GM18505 (cell line): Measurements from ENCODE around the gene CABLES1.

Experiments used
- ATAC-seq: cut with Tn5 transposase; IDR thresholded peaks from one replicate; pipeline ENCODE4 v1.9.1; 2021; ENCODE audit not compliant: unreplicated experiment
- POLR2A ChIP-seq: IDR thresholded peaks from 4 replicates; pipeline ENCODE4 v1.6.1; 2011; ENCODE audit warnings: borderline replicate concordance; ENCODE audit not compliant: insufficient read depth, insufficient read length; ENCODE audit errors: extremely low read depth

Gene CABLES1

DNA sequence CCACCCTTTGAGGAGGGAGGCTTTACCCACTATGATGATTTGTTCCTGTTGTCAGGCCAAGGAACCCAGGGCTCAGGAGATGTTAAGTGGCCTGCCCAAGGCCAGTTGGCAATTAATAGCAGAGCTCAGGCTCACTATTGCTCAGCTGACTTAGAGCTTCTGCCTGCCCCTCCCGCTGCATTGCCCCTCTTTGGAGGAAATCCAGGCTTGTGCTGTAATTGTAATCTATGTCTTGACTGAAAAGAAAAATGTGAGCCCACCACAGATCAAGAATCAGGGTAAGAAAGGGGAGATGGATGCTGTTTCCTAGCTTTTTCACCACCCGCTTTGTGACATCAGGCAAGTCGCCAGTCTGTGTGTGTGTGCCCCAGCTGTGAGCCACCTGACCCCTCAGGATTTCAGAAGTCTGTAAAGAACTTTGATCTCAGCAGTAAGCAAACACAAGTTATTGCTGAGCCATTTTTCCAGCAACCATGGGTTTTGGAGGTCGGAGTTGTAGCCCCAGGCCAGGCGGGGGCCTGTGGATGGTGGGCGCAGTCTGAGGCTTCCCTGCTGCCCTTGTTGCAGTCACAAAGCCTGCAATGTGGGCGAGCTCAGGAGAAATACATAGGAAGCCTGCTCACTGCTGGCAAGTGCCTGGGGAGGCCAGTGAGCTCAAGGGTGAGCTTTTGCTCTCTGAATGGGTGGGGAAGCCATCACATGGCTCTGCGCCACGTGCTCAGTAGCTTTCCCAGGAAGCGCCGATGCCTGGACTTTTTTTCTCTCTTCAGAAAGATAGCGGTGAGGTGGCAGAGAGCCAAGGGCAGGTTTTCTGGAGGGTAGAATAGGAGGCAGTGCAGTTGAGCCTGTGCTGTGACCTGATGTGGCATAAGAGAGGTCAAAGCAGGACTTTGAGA lies 6.1 kb downstream of the CABLES1 start:
- TF ChIP-seq POLR2A, result no peak

GRCh38 chr18:23142251-23142929 lies 7.1 kb downstream of the CABLES1 start:
- ATAC-seq, result no peak
- TF ChIP-seq POLR2A, result no peak

More for the DNA sequence above, 6.1 kb downstream of the CABLES1 start:
- no peak for ATAC-seq

DNA sequence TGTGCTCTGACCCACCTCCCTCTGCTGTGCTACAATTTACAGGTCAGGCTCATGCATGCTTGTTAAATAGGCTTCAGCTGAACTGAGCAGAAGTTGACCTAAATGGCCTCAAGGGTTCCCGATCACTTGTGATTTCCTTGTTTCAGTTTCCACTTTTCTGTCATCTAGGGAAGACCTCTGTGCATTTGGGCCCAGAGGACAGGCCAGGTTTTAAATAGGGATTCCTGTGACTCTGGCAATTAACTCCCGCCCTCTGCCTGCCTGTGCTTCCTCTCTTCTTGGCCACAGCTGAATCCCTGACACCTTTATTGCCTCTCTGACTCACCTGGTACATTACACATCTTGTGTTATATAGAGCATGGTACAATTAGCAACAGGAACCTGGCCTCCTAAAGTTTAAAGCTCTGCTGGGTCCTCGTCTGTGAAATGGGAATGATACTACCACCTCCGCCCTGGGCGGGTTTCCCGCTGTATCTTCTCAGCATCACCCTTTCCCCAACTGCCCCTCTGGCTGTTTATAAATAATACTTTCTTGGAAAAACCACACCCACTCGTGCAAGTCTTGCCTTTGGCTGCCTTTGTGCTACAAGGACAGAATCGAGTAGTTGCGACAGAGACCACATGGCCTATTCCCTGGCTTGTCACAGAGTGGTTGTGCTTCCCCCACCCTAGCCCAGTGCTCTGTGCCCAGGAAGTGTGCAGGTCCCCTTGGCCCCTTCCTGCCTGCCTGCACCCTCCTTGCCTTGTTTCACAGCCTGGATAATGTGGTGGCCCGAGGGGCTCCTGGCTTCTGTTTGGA lies 7.9 kb downstream of the CABLES1 start:
- TF ChIP-seq POLR2A, result no peak
- ATAC-seq, result no peak

GRCh38 chr18:23143815-23144261 lies 8.6 kb downstream of the CABLES1 start:
- no peak for TF ChIP-seq POLR2A
- ATAC-seq, result no peak

DNA sequence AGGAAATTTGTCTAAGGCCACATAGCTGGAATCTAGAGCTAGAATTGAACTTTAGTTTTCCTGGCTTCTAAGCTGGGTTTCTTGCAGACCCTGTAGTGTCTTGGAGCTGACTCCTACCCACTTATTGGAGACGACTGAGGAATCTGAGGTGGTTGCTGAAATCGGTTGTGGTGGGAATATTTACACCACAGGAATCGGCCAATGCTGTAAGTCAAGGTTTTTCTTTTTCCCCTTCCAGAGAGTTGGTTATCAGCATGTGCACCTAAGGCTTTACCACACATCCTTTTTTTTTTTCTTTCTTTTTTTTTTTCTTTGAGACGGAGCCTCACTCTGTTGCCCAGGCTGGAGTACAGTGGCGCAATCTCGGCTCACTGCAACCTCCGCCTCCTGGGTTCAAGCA lies 9.4 kb downstream of the CABLES1 start:
- TF ChIP-seq POLR2A, result no peak
- no peak for ATAC-seq

DNA sequence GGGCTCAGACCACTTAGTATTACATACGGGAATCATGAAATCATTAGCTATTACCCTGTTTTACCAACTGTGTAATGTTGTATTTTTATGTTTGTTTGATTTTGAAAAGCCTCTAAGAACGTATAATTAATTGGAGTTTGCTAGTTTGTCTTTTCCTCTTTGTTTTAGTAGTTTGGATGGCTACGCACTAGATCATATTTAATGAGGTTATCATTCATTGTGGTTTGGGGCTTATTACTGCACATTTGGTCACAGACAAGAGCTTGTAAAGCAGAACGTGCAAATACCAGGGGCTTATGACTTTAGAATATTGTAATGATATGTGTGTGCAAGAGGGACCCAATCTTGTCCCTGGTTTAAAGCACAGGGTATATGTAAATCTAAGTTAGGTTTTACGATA lies 10.3 kb downstream of the CABLES1 start:
- TF ChIP-seq POLR2A, result no peak
- no peak for ATAC-seq

GRCh38 chr18:23146861-23147469 lies 11.7 kb downstream of the CABLES1 start:
- no peak for TF ChIP-seq POLR2A
- ATAC-seq, result no peak

- ATAC-seq, result no peak
- no peak for TF ChIP-seq POLR2A
These were observed 13.1 kb downstream of the CABLES1 start for GRCh38 chr18:23148382-23148781.

DNA sequence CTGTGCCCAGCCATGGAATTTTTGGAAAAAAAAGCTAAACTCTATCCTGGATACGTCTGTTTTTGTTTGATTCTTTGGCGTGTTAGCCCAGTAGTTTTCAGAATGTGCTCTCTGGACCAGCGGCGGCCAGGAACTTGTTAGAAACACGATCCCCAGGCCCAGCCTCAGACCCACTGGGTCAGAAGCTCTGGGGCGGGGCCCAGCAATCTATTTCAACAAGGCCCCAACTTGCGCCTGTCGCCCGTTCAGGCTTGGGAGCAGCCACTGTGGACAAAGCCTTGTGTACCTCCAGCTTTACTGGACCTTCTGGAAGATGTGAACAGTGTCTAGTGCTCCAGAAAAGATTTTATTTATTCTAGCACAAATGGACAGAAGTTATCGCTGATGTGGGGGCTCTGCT lies 14.3 kb downstream of the CABLES1 start:
- ATAC-seq, result no peak
- TF ChIP-seq POLR2A, result no peak

GRCh38 chr18:23151414-23152099 lies 16.3 kb downstream of the CABLES1 start:
- no peak for TF ChIP-seq POLR2A
- ATAC-seq, result no peak

DNA sequence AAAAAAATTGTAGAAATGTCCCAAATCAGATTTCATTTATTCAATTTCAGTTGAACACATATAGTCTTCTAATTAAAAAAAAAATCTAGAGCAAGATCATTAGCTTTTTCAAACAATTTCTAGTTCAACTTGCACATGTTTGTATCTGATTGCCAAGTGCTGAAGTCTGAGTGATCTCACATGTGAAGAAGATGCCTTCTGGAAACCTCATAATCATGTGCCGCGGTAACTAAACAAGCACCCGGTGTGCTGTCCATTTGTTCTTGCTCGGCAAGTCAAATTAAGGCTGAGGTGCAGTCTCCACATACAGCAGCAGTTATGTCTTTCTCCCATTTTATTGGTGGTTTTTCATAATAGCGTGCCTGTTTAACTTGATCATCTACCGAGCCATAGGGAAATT lies 18.7 kb downstream of the CABLES1 start:
- no peak for TF ChIP-seq POLR2A
- ATAC-seq, result no peak

DNA sequence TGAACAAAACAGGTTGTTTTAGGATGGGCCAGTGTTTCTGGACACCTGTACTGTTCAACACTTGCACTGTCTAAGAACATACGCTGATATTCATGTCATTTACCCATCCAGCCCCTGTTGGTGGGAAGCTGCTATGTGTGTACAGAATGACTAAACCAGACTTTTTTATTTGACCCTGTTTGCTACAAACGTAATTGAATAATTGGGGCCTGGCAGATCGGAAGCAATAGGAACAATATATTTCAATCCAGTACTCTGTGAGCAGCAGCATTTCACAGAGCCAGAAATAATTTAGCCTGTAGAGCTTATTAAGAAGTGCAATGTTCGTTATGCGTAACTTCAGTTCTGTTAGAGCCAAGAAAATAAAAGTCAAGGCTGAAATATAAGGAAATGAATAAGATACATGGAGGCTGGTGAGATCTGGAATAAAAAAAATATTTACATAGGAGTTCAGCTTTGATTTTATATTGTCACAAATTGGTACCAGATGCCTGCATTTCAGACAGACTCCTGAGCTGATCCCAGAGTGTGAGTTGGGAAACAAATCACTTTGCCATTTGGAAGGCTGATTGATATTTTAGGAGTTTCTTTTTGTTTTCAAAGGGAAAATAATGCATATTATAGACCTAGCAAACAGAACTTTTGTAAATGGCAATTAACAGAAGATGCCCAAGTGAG lies 19.7 kb downstream of the CABLES1 start:
- no peak for TF ChIP-seq POLR2A
- no peak for ATAC-seq
